Measurements from ENCODE around the gene RNF151. TPM values are rescaled to one million over a fixed set of nuclear protein-coding genes. Genes with fewer than 3 reads are reported as not detected.
A peak's percentile ranks its signal among the peaks of the same experiment; 100 is the strongest.

RNF151 gene
- total and polyA plus RNA-seq, 2 donors (not counting 1 experiment from before 2014, with no cell fraction given): not detected

DNA sequence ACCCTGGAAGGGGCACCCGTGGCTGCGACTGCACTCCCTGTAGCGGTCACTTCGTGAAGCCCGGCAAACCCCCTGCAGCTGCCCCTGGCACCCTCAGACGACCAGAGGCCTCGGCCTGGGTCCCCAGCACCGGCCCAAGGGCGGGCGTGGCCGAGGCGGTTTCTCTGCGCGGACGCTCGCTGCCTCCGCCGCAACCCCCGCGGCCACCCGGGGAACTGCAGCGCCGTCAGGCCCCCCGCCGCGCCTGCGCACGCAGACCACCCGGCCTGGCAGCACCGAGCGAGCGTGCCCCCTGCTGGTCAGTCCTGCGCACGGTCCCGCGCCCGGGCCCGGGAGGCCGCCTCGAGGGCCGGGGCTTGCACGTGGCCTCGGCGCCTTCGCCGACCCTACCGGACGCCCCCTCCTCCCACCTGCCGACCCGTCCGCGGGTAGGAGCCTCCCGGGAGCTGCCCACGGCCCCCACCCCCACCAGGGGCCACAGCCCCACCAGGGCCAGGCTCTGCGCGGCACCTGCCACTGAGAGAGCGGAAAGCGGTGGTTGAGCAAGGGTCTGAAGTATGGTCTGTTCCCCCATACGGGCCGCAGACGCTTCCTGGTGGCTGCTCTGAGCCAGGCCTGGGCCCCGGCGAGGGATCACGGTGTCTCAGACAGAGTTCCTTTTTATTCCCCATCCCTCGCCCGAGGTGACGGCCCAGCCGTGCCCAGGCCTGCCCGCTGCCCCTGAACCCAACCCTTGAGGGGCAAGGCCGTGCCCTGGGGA, 36.9 kb upstream of the RNF151 start:
- peaks cover 1% of the 10 kb centered on the region for H3K27me3 ChIP-seq (ENCODE audit: control insufficient read depth, insufficient read depth, low read length)
- H3K4me2 ChIP-seq (ENCODE audit: extremely low read depth, insufficient read depth, low read length): peak overlapping the region; percentile 68
- H3K4me1 ChIP-seq (ENCODE audit: control insufficient read depth, extremely low read depth, insufficient read depth, low read length): no peaks in the 10 kb centered on the region
- H2AFZ ChIP-seq (ENCODE audit: low read length): peak overlapping the region; percentile 65
- H3K9me3 ChIP-seq (ENCODE audit: control insufficient read depth, insufficient read depth, low read depth, low read length): no peaks in the 10 kb centered on the region
- no peaks in the 10 kb centered on the region for H4K20me1 ChIP-seq (ENCODE audit: control insufficient read depth, extremely low read depth, insufficient read depth, low read length)
- H3K4me3 ChIP-seq (replicated peaks in 1 of 4; ENCODE audit: control extremely low read depth in 1 of 4, insufficient read depth in 1 of 4, low read depth in 3 of 4, low read length in 4 of 4): peak overlapping the region; percentile 29 to 58 (median 32)
- DNase-seq (ENCODE audit: low read depth in 2 of 2): peak; percentile 67 to 80
- H3K27ac ChIP-seq (ENCODE audit: insufficient read depth, low read length): no peak overlapping the region
- peak overlapping the region; percentile 46 for H3K9ac ChIP-seq (ENCODE audit: insufficient read depth, low read length)
- TF ChIP-seq, protein P1, sequence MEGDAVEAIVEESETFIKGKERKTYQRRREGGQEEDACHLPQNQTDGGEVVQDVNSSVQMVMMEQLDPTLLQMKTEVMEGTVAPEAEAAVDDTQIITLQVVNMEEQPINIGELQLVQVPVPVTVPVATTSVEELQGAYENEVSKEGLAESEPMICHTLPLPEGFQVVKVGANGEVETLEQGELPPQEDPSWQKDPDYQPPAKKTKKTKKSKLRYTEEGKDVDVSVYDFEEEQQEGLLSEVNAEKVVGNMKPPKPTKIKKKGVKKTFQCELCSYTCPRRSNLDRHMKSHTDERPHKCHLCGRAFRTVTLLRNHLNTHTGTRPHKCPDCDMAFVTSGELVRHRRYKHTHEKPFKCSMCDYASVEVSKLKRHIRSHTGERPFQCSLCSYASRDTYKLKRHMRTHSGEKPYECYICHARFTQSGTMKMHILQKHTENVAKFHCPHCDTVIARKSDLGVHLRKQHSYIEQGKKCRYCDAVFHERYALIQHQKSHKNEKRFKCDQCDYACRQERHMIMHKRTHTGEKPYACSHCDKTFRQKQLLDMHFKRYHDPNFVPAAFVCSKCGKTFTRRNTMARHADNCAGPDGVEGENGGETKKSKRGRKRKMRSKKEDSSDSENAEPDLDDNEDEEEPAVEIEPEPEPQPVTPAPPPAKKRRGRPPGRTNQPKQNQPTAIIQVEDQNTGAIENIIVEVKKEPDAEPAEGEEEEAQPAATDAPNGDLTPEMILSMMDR (conservative IDR thresholded peaks at IDR 0.05 in 1 of 2, IDR thresholded peaks at IDR 0.05 in 1 of 2; ENCODE audit: low read depth in 1 of 2, low read length in 2 of 2): peak; percentile 47 to 75
- TF ChIP-seq EZH2 (IDR thresholded peaks at IDR 0.05; ENCODE audit: low read length, missing control alignments): no peak
- no peaks in the 10 kb centered on the region for H3K79me2 ChIP-seq (ENCODE audit: control insufficient read depth, insufficient read depth, low read length)
- no peaks in the 10 kb centered on the region for H3K36me3 ChIP-seq (ENCODE audit: control insufficient read depth, insufficient read depth, low read length)

DNA sequence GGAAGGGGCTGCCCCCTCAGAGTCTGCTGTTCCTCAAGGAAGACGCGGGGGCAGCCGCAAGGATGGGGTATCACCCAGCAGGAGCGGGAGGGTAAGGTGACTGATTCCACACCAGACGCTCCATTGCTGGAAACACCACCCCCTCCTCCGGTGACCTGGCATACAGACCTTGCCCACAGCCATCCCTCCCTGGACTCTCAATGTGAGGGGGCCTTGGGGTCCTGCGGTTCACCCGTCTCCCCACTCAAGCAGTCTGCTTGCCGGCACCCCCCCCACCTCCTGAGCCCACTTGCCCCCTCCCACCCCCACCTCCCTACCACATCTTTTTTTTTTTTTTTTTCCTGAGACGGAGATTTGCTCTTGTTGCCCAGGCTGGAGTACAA, 36.3 kb upstream of the RNF151 start:
- Histone ChIP-seq H3K9ac (ENCODE audit: insufficient read depth, low read length) (no peak overlapping the region), H2AFZ (ENCODE audit: low read length) (no peak overlapping the region), H3K9me3 (ENCODE audit: control insufficient read depth, insufficient read depth, low read depth, low read length) (no peaks in the 10 kb centered on the region), H3K27ac (ENCODE audit: insufficient read depth, low read length) (no peak overlapping the region), H3K4me1 (ENCODE audit: control insufficient read depth, extremely low read depth, insufficient read depth, low read length) (no peaks in the 10 kb centered on the region), H3K4me2 (ENCODE audit: extremely low read depth, insufficient read depth, low read length) (no peak overlapping the region), H3K27me3 (ENCODE audit: control insufficient read depth, insufficient read depth, low read length) (no peaks in the 10 kb centered on the region), H4K20me1 (ENCODE audit: control insufficient read depth, extremely low read depth, insufficient read depth, low read length) (no peaks in the 10 kb centered on the region), H3K79me2 (ENCODE audit: control insufficient read depth, insufficient read depth, low read length) (no peaks in the 10 kb centered on the region), H3K4me3 (replicated peaks in 1 of 4; ENCODE audit: control extremely low read depth in 1 of 4, insufficient read depth in 1 of 4, low read depth in 3 of 4, low read length in 4 of 4) (no peak overlapping the region), H3K36me3 (ENCODE audit: control insufficient read depth, insufficient read depth, low read length) (no peaks in the 10 kb centered on the region)
- TF ChIP-seq, protein P1 (conservative IDR thresholded peaks at IDR 0.05 in 1 of 2, IDR thresholded peaks at IDR 0.05 in 1 of 2; ENCODE audit: low read depth in 1 of 2, low read length in 2 of 2): no peak
- no peak for TF ChIP-seq EZH2 (IDR thresholded peaks at IDR 0.05; ENCODE audit: low read length, missing control alignments)
- no peak for DNase-seq (ENCODE audit: low read depth in 2 of 2)

DNA sequence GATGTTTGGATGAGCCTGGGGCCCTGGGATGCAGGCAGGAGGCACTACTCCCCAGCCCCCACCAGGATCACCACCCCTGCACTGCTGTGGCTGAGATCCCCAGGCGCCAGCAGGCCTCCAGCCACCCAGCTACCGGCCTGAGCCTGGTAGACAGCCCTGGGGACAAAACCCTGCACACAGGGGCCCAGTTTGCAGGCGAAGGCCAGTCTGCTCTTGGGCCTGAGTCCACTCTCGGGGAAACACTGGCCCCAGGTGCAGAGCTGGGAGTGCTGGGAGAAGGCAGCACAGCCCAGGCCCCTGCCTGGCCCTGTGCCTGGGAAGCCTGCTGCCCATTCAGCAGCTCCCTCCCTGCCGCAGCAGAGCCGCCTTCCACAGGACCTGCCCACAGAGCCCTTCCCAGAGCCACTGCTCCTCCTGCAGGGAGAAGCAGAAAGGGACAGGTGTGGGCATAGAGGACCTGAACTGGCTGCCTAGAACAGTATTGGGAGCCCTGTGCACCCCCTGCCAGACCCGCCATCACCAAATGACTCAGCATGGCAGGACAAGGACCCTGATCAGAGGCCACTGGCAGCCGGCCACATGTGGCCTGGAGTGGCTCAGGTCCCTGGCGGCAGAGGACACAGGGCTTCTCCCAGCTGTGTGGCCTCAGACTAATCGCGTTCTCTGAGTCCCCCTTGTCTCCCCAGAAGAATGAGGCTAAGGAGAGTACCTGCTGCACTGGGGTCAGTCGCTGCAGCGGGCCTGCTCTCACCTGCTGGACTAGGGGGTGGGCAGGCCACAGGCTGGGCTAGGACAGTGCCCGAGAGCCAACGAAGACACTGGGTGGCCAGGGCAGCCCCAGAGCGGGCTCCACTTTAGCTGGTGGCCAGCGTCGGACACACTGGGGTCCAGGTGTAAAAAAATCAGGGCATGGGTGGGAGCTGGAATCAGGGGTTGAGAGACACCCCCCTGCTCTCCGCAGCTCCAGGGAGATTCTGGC, 34.3 kb upstream of the RNF151 start:
- no peak for TF ChIP-seq EZH2 (IDR thresholded peaks at IDR 0.05; ENCODE audit: low read length, missing control alignments)
- TF ChIP-seq, protein P1 (conservative IDR thresholded peaks at IDR 0.05 in 1 of 2, IDR thresholded peaks at IDR 0.05 in 1 of 2; ENCODE audit: low read depth in 1 of 2, low read length in 2 of 2): no peak
- H4K20me1 ChIP-seq (ENCODE audit: control insufficient read depth, extremely low read depth, insufficient read depth, low read length): no peaks in the 10 kb centered on the region
- H3K9me3 ChIP-seq (ENCODE audit: control insufficient read depth, insufficient read depth, low read depth, low read length): no peaks in the 10 kb centered on the region
- H3K4me3 ChIP-seq (replicated peaks in 1 of 4; ENCODE audit: control extremely low read depth in 1 of 4, insufficient read depth in 1 of 4, low read depth in 3 of 4, low read length in 4 of 4): no peak overlapping the region
- no peak overlapping the region for H3K4me2 ChIP-seq (ENCODE audit: extremely low read depth, insufficient read depth, low read length)
- peak; percentile 5 to 23 for DNase-seq (ENCODE audit: low read depth in 2 of 2)
- H3K4me1 ChIP-seq (ENCODE audit: control insufficient read depth, extremely low read depth, insufficient read depth, low read length): no peaks in the 10 kb centered on the region
- H3K79me2 ChIP-seq (ENCODE audit: control insufficient read depth, insufficient read depth, low read length): no peaks in the 10 kb centered on the region
- H3K36me3 ChIP-seq (ENCODE audit: control insufficient read depth, insufficient read depth, low read length): no peaks in the 10 kb centered on the region
- no peak overlapping the region for H3K27ac ChIP-seq (ENCODE audit: insufficient read depth, low read length)
- H3K27me3 ChIP-seq (ENCODE audit: control insufficient read depth, insufficient read depth, low read length): no peaks in the 10 kb centered on the region
- no peak overlapping the region for H3K9ac ChIP-seq (ENCODE audit: insufficient read depth, low read length)
- no peak overlapping the region for H2AFZ ChIP-seq (ENCODE audit: low read length)
